HepG2 (cell line): ENCODE results near the gene CDC42EP5. TPM values are rescaled to one million over a fixed set of nuclear protein-coding genes. Genes with fewer than 3 reads are reported as not detected.

ENCODE experiments used
- ATAD3A ChIP-seq: sonication (generic); formaldehyde crosslinking; IDR thresholded peaks from 2 replicates; pipeline ENCODE4 v1.4.0; 2020; ENCODE audit warnings: missing genetic modification reagents
- CCAR2 ChIP-seq: fragments of 200-400 bp; formaldehyde crosslinking; optimal IDR thresholded peaks from 2 replicates; pipeline ENCODE3; 2018; ENCODE audit warnings: low read depth, mild to moderate bottlenecking, low read length, moderate library complexity
- EED ChIP-seq: sonication (generic); formaldehyde crosslinking; IDR thresholded peaks from 2 replicates; pipeline ENCODE4 v1.5.0; 2020; ENCODE audit warnings: mild to moderate bottlenecking, missing genetic modification reagents
- ELF4 ChIP-seq: sonication (generic); formaldehyde crosslinking; IDR thresholded peaks from 2 replicates; pipeline ENCODE4 v1.5.0; 2020; ENCODE audit warnings: missing genetic modification reagents, mild to moderate bottlenecking, moderate library complexity, borderline replicate concordance
- FOXJ3 ChIP-seq: sonication (generic); formaldehyde crosslinking; IDR thresholded peaks from 2 replicates; pipeline ENCODE4 v1.4.0; 2020; ENCODE audit warnings: missing genetic modification reagents, mild to moderate bottlenecking, borderline replicate concordance
- HHEX ChIP-seq: IDR thresholded peaks from 2 replicates; pipeline ENCODE4 v1.6.1; 2016; ENCODE audit warnings: control low read depth
- HMG20A ChIP-seq: IDR thresholded peaks from 2 replicates; pipeline ENCODE4 v1.6.1; 2016; ENCODE audit warnings: borderline replicate concordance
- PPARG ChIP-seq: conservative IDR thresholded peaks from 2 replicates; pipeline ENCODE4 v1.6.1; 2016; ENCODE audit warnings: missing biosample characterization, missing genetic modification reagents
- TAF1 ChIP-seq: sonication (generic); formaldehyde crosslinking; IDR thresholded peaks from 2 replicates; pipeline ENCODE4 v1.4.0; 2020; ENCODE audit warnings: missing genetic modification reagents
- TRAFD1 ChIP-seq: sonication (generic); formaldehyde crosslinking; IDR thresholded peaks from 2 replicates; pipeline ENCODE4 v1.5.1; 2020; ENCODE audit warnings: missing genetic modification reagents, mild to moderate bottlenecking, borderline replicate concordance
- ZBTB34 ChIP-seq: sonication (generic); formaldehyde crosslinking; IDR thresholded peaks from 2 replicates; pipeline ENCODE4 v1.8.0; 2022; ENCODE audit warnings: mild to moderate bottlenecking, missing genetic modification reagents
- ZFP36L1 ChIP-seq: sonication (generic); formaldehyde crosslinking; IDR thresholded peaks from 2 replicates; pipeline ENCODE4 v1.8.0; 2022; ENCODE audit warnings: mild to moderate bottlenecking, missing genetic modification reagents, moderate library complexity
- ZFP90 ChIP-seq: sonication (generic); formaldehyde crosslinking; IDR thresholded peaks from 2 replicates; pipeline ENCODE4 v1.8.0; 2022; ENCODE audit warnings: missing genetic modification reagents, mild to moderate bottlenecking, inconsistent platforms, borderline replicate concordance
- ZNF18 ChIP-seq: sonication (generic); formaldehyde crosslinking; IDR thresholded peaks from 2 replicates; pipeline ENCODE4 v1.8.0; 2022; ENCODE audit warnings: mild to moderate bottlenecking, missing genetic modification reagents; ENCODE audit not compliant: insufficient replicate concordance
- ZNF24 ChIP-seq: fragments of 450-650 bp; IDR thresholded peaks from 2 replicates; pipeline ENCODE4 v1.6.1; 2017; ENCODE audit warnings: antibody characterized with exemption, mild to moderate bottlenecking
- ZNF30 ChIP-seq: sonication (generic); formaldehyde crosslinking; IDR thresholded peaks from 2 replicates; pipeline ENCODE4 v1.5.0; 2020; ENCODE audit warnings: mild to moderate bottlenecking, missing genetic modification reagents
- ZNF572 ChIP-seq: sonication (generic); formaldehyde crosslinking; IDR thresholded peaks from 2 replicates; pipeline ENCODE4 v1.5.1; 2020; ENCODE audit warnings: mild to moderate bottlenecking, missing genetic modification reagents
- ZNF580 ChIP-seq: IDR thresholded peaks from 2 replicates; pipeline ENCODE4 v1.6.1; 2016; ENCODE audit warnings: low read depth, borderline replicate concordance
- ZNF644 ChIP-seq: IDR thresholded peaks from 2 replicates; pipeline ENCODE4 v1.6.1; 2016; ENCODE audit warnings: low read depth
- ZNF749 ChIP-seq: sonication (generic); formaldehyde crosslinking; IDR thresholded peaks from 2 replicates; pipeline ENCODE4 v1.8.0; 2022; ENCODE audit warnings: mild to moderate bottlenecking, missing genetic modification reagents, moderate library complexity, borderline replicate concordance
- ZNF883 ChIP-seq: sonication (generic); formaldehyde crosslinking; IDR thresholded peaks from 2 replicates; pipeline ENCODE4 v1.5.1; 2020; ENCODE audit warnings: mild to moderate bottlenecking, missing genetic modification reagents; ENCODE audit errors: not compliant biosample characterization
- ZSCAN12 ChIP-seq: sonication (generic); formaldehyde crosslinking; IDR thresholded peaks from 2 replicates; pipeline ENCODE4 v1.9.0; 2021; ENCODE audit warnings: mild to moderate bottlenecking, missing genetic modification reagents
- polyA plus RNA-seq, 8 experiments: library from polyadenylated mRNA; depleted of rRNA in 3 of 8; stranded (reverse) in 7 of 8; unstranded in 1 of 8; fragments of >200 nt; fragmentation: Illumina TruSeq in 4 of 8; extraction: Trizol in 4 of 8; gene quantifications; 2 replicates each; pipeline versions ENCODE4 v1.2.1 to v1.2.3, GENCODE V29; 2011 to 2016; ENCODE audit warnings: low read depth in 4 of 8, missing spikeins in 1 of 8, mixed read lengths in 1 of 8; ENCODE audit not compliant: insufficient read depth in 1 of 8
- total RNA-seq, 5 experiments: library from RNA; depleted of rRNA; stranded (reverse); fragments of >200 nt; fragmentation: Illumina TruSeq; extraction: Trizol; gene quantifications; 2 replicates each; pipeline ENCODE4 v1.2.3, GENCODE V29; 2016; ENCODE audit warnings: low read depth in 1 of 5
- TF ChIP-seq, protein P1 (sequence below): sonication (generic); formaldehyde crosslinking; IDR thresholded peaks from 2 replicates; pipeline ENCODE4 v1.9.0; 2021; ENCODE audit warnings: missing genetic modification reagents, borderline replicate concordance

CDC42EP5 gene
- total and polyA plus RNA-seq, 2 of the 13 experiments (the other 11 are each of a cell fraction or from before 2014, with no cell fraction given) = 0.41 to 1.6 TPM

- no peak for TF ChIP-seq ATAD3A (CRISPR knock-in tag)
- TF ChIP-seq ZNF30 (CRISPR knock-in tag) = no peak
- TF ChIP-seq, protein P1, sequence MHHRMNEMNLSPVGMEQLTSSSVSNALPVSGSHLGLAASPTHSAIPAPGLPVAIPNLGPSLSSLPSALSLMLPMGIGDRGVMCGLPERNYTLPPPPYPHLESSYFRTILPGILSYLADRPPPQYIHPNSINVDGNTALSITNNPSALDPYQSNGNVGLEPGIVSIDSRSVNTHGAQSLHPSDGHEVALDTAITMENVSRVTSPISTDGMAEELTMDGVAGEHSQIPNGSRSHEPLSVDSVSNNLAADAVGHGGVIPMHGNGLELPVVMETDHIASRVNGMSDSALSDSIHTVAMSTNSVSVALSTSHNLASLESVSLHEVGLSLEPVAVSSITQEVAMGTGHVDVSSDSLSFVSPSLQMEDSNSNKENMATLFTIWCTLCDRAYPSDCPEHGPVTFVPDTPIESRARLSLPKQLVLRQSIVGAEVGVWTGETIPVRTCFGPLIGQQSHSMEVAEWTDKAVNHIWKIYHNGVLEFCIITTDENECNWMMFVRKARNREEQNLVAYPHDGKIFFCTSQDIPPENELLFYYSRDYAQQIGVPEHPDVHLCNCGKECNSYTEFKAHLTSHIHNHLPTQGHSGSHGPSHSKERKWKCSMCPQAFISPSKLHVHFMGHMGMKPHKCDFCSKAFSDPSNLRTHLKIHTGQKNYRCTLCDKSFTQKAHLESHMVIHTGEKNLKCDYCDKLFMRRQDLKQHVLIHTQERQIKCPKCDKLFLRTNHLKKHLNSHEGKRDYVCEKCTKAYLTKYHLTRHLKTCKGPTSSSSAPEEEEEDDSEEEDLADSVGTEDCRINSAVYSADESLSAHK (CRISPR knock-in tag) = no peak
- TF ChIP-seq ELF4 = no peak
- no peak for TF ChIP-seq ZBTB34 (CRISPR knock-in tag)
- TF ChIP-seq ZNF18 = no peak
- TF ChIP-seq ZFP90 (CRISPR knock-in tag) = peak; percentile 45; the same call in 1 of the 2 replicates
- TF ChIP-seq ZNF572 (CRISPR knock-in tag) = no peak
- 0 out of 2 replicates have a peak, but pooled peaks have one; percentile 32 for TF ChIP-seq TAF1 (CRISPR knock-in tag)
- TF ChIP-seq ZNF644 (CRISPR knock-in tag) = no peak
- TF ChIP-seq EED (CRISPR knock-in tag) = no peak
- TF ChIP-seq ZNF580 (CRISPR knock-in tag) = no peak
- TF ChIP-seq ZNF883 = no peak
- no peak for TF ChIP-seq TRAFD1 (CRISPR knock-in tag)
- TF ChIP-seq ZNF749 (CRISPR knock-in tag) = no peak
- no peak for TF ChIP-seq ZNF24
- no peak for TF ChIP-seq HHEX (CRISPR knock-in tag)
- no peak for TF ChIP-seq ZSCAN12 (CRISPR knock-in tag)
- TF ChIP-seq FOXJ3 (CRISPR knock-in tag) = no peak
- no peak for TF ChIP-seq PPARG (CRISPR knock-in tag)
- no peak for TF ChIP-seq ZFP36L1
- peak; percentile 60 for TF ChIP-seq HMG20A (CRISPR knock-in tag)
- no peak for TF ChIP-seq CCAR2
Measured at GRCh38 chr19:54420383-54421168, 52.5 kb downstream of the CDC42EP5 start (continued).
